Spleen (tissue), 7 donors: Measurements from ENCODE around the gene ANKDD1A.

Experiments
- POLR2A ChIP-seq, 3 donors: fragments of 450-650 bp; IDR thresholded peaks; one replicate each; pipeline ENCODE4 v1.5.1; 2017; ENCODE audit warnings: antibody characterized with exemption in 3 of 3, mild to moderate bottlenecking in 1 of 3
- TF ChIP-seq, protein P1 (sequence below), 11 experiments: fragments of 200-600 bp in 7 of 11; fragments of 450-650 bp in 4 of 11; sonication (generic) in 4 of 11; IDR thresholded peaks in 8 of 11; conservative IDR thresholded peaks in 3 of 11; 1 replicate in 7 of 11; 2 replicates in 4 of 11; pipeline versions ENCODE4 v1.4.0 to v1.8.0; 2016 to 2021; ENCODE audit warnings: antibody characterized with exemption in 11 of 11, inconsistent platforms in 4 of 11, mild to moderate bottlenecking in 1 of 11
- donor health status: DM: no; HTN: no; CAD: no; lungs with moderate emphysema.
- donor health status: DM: no; HTN: no; CAD: no.
- donor health status: DM: no; HTN: no; CAD: no.

DNA sequence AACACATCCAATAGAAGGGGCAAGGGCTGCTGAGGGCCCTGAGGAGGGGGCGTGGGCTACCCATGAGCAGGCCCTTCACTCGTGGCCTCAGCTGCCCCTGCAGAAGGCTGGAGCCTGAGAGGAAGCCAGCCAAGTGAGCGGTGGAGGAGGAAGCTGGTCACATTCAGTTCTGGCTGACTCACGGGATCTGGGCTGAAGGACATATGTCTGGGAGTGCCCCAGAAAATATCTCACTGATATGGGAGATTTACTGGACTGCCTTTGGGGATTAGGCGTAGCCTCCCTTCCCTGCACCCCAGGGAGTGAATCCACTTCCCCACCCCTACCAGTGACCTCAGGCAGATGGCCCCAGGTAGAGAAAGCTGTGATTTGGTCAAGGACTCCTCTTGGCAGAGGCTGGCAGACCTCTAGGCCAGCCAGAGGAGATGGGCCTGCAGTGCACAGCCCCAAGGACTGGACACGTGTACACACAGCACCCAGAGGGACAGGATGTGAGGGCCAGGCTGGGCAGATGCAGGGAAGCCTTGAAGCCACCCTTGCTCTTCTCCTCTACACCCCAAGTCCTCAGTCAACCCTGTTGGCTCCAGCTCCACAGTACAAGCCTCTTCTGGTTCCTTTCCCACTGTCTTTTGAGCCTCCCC lies 14.2 kb upstream of the ANKDD1A start:
- TF ChIP-seq, protein P1, sequence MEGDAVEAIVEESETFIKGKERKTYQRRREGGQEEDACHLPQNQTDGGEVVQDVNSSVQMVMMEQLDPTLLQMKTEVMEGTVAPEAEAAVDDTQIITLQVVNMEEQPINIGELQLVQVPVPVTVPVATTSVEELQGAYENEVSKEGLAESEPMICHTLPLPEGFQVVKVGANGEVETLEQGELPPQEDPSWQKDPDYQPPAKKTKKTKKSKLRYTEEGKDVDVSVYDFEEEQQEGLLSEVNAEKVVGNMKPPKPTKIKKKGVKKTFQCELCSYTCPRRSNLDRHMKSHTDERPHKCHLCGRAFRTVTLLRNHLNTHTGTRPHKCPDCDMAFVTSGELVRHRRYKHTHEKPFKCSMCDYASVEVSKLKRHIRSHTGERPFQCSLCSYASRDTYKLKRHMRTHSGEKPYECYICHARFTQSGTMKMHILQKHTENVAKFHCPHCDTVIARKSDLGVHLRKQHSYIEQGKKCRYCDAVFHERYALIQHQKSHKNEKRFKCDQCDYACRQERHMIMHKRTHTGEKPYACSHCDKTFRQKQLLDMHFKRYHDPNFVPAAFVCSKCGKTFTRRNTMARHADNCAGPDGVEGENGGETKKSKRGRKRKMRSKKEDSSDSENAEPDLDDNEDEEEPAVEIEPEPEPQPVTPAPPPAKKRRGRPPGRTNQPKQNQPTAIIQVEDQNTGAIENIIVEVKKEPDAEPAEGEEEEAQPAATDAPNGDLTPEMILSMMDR (IDR thresholded peaks at IDR 0.05 in 8 of 11, conservative IDR thresholded peaks at IDR 0.05 in 3 of 11) = no peak
- TF ChIP-seq POLR2A (IDR thresholded peaks at IDR 0.05) = no peak
